ENCODE results near the gene KIFAP3.

KIFAP3 gene

GRCh38 chr1:169904834-169905233 lies 169.7 kb downstream of the KIFAP3 start:
- no peak overlapping the region for H3K4me3 ChIP-seq (replicated peaks; ENCODE audit: insufficient read depth, low read length)
- TF ChIP-seq GABPA (IDR thresholded peaks at IDR 0.05; ENCODE audit: low read depth) (no peak), SPI1 (IDR thresholded peaks at IDR 0.05; ENCODE audit: borderline replicate concordance, low read depth) (no peak), POLR2AphosphoS5 (IDR thresholded peaks at IDR 0.05; ENCODE audit: low read depth) (no peak), CTCF (IDR thresholded peaks at IDR 0.05; ENCODE audit: insufficient read depth, low read length) (no peak)
- TF ChIP-seq, protein P1, sequence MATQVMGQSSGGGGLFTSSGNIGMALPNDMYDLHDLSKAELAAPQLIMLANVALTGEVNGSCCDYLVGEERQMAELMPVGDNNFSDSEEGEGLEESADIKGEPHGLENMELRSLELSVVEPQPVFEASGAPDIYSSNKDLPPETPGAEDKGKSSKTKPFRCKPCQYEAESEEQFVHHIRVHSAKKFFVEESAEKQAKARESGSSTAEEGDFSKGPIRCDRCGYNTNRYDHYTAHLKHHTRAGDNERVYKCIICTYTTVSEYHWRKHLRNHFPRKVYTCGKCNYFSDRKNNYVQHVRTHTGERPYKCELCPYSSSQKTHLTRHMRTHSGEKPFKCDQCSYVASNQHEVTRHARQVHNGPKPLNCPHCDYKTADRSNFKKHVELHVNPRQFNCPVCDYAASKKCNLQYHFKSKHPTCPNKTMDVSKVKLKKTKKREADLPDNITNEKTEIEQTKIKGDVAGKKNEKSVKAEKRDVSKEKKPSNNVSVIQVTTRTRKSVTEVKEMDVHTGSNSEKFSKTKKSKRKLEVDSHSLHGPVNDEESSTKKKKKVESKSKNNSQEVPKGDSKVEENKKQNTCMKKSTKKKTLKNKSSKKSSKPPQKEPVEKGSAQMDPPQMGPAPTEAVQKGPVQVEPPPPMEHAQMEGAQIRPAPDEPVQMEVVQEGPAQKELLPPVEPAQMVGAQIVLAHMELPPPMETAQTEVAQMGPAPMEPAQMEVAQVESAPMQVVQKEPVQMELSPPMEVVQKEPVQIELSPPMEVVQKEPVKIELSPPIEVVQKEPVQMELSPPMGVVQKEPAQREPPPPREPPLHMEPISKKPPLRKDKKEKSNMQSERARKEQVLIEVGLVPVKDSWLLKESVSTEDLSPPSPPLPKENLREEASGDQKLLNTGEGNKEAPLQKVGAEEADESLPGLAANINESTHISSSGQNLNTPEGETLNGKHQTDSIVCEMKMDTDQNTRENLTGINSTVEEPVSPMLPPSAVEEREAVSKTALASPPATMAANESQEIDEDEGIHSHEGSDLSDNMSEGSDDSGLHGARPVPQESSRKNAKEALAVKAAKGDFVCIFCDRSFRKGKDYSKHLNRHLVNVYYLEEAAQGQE (IDR thresholded peaks at IDR 0.05; ENCODE audit: insufficient replicate concordance, low read depth): no peak
- peaks cover 8% of the 10 kb centered on the region for H3K27me3 ChIP-seq (ENCODE audit: insufficient read depth, poor library complexity, severe bottlenecking)
- no peak for DNase-seq (ENCODE audit: low read depth in 1 of 2, low spot score in 1 of 2)
- no peak overlapping the region for H3K27ac ChIP-seq (replicated peaks)

GRCh38 chr1:169902751-169903150 lies 171.7 kb downstream of the KIFAP3 start:
- DNase-seq (ENCODE audit: low read depth in 1 of 2, low spot score in 1 of 2): no peak
- Histone ChIP-seq H3K27me3 (ENCODE audit: insufficient read depth, poor library complexity, severe bottlenecking) (peaks cover 8% of the 10 kb centered on the region), H3K4me3 (replicated peaks; ENCODE audit: insufficient read depth, low read length) (no peak overlapping the region), H3K27ac (replicated peaks) (no peak overlapping the region)
- TF ChIP-seq SPI1 (IDR thresholded peaks at IDR 0.05; ENCODE audit: borderline replicate concordance, low read depth) (no peak), CTCF (IDR thresholded peaks at IDR 0.05; ENCODE audit: insufficient read depth, low read length) (no peak), POLR2AphosphoS5 (IDR thresholded peaks at IDR 0.05; ENCODE audit: low read depth) (no peak), GABPA (IDR thresholded peaks at IDR 0.05; ENCODE audit: low read depth) (no peak)
- TF ChIP-seq, protein P1 (IDR thresholded peaks at IDR 0.05; ENCODE audit: insufficient replicate concordance, low read depth): no peak

DNA sequence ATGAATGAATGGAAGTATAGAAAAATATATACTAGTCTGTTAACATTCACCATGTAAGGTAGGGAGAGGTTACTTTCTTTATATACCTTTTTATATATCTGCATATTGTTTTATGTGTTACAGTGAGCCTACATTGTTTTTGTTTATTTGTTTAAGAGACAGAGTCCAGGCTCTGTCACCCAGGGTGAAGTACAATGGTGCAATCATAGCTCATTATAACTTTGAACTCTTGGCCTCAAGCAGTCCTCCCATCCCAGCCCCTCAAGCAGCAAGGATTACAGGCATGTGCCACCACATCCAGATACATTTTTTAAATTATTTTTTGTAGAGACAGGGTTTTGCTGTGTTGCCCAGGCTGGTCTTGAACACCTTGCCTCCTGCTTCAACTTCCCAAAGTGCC lies 173.4 kb downstream of the KIFAP3 start:
- peaks cover 8% of the 10 kb centered on the region for H3K27me3 ChIP-seq (ENCODE audit: insufficient read depth, poor library complexity, severe bottlenecking)

More for the DNA sequence above, 173.4 kb downstream of the KIFAP3 start:
- TF ChIP-seq POLR2AphosphoS5 (IDR thresholded peaks at IDR 0.05; ENCODE audit: low read depth) (no peak), GABPA (IDR thresholded peaks at IDR 0.05; ENCODE audit: low read depth) (no peak), SPI1 (IDR thresholded peaks at IDR 0.05; ENCODE audit: borderline replicate concordance, low read depth) (no peak)
- TF ChIP-seq, protein P1 (IDR thresholded peaks at IDR 0.05; ENCODE audit: insufficient replicate concordance, low read depth): no peak
- DNase-seq (ENCODE audit: low read depth in 1 of 2, low spot score in 1 of 2): no peak
- no peak overlapping the region for H3K27ac ChIP-seq (replicated peaks)
- H3K4me3 ChIP-seq (replicated peaks; ENCODE audit: insufficient read depth, low read length): no peak overlapping the region

Data from HL-60 (cell line).